ENCODE data around the gene NXF1.

The NXF1 gene

GRCh38 chr11:62839050-62839945 lies 34.1 kb upstream of the NXF1 start, which contains the start of gene WDR74:
TSS of gene WDR74 (minus strand) at chr11:62839590. CDS start at chr11:62839570, 20 bp downstream.
- TF ChIP-seq ZBTB7A (IDR thresholded peaks at IDR 0.05; ENCODE audit: low read depth) (no peak), CEBPB (IDR thresholded peaks at IDR 0.05) (no peak; the same call in 1 of the 2 replicates), TEAD4 (IDR thresholded peaks at IDR 0.05) (0 out of 2 replicates have a peak, but pooled peaks have one; percentile 9), MAX (IDR thresholded peaks at IDR 0.05) (peak; percentile 99), USF1 (IDR thresholded peaks at IDR 0.05) (peak; percentile 55; the same call in 1 of the 2 replicates), CREB1 (IDR thresholded peaks at IDR 0.05; ENCODE audit: low read depth) (peak; percentile 97), FOXM1 (IDR thresholded peaks at IDR 0.05; ENCODE audit: borderline replicate concordance, low read depth) (no peak), YY1 (IDR thresholded peaks at IDR 0.05; ENCODE audit: low read depth) (peak; percentile 99), RAD21 (IDR thresholded peaks at IDR 0.05; ENCODE audit: low read depth) (peak; percentile 13; the same call in 1 of the 2 replicates), TAF1 (IDR thresholded peaks at IDR 0.05; ENCODE audit: low read depth) (peak; percentile 99), EP300 (IDR thresholded peaks at IDR 0.05; ENCODE audit: borderline replicate concordance) (no peak), REST (IDR thresholded peaks at IDR 0.05; ENCODE audit: low read depth) (no peak; the same call in 1 of the 2 replicates), TCF12 (IDR thresholded peaks at IDR 0.05; ENCODE audit: low read depth) (peak; percentile 72; the same call in 1 of the 2 replicates), EGR1 (IDR thresholded peaks at IDR 0.05) (peak; percentile 39; the same call in 1 of the 2 replicates), NFIC (IDR thresholded peaks at IDR 0.05) (peak; percentile 7; the same call in 1 of the 2 replicates)

GRCh38 chr11:62835336-62835735 lies 30.1 kb upstream of the NXF1 start:
- TF ChIP-seq YY1 (IDR thresholded peaks at IDR 0.05; ENCODE audit: low read depth): no peak
- TF ChIP-seq RAD21 (IDR thresholded peaks at IDR 0.05; ENCODE audit: low read depth): no peak
- no peak for TF ChIP-seq ZBTB7A (IDR thresholded peaks at IDR 0.05; ENCODE audit: low read depth)
- no peak for TF ChIP-seq MAX (IDR thresholded peaks at IDR 0.05)
- no peak for TF ChIP-seq CREB1 (IDR thresholded peaks at IDR 0.05; ENCODE audit: low read depth)
- TF ChIP-seq TEAD4 (IDR thresholded peaks at IDR 0.05): no peak
- TF ChIP-seq EP300 (IDR thresholded peaks at IDR 0.05; ENCODE audit: borderline replicate concordance): no peak
- TF ChIP-seq EGR1 (IDR thresholded peaks at IDR 0.05): no peak
- TF ChIP-seq TCF12 (IDR thresholded peaks at IDR 0.05; ENCODE audit: low read depth): no peak
- TF ChIP-seq REST (IDR thresholded peaks at IDR 0.05; ENCODE audit: low read depth): no peak

GRCh38 chr11:62832336-62833234 lies 27.3 kb upstream of the NXF1 start, which contains the start of gene TEX54:
TSS of gene TEX54 (minus strand) at chr11:62832841.
- no peak for TF ChIP-seq CEBPB (IDR thresholded peaks at IDR 0.05)
- TF ChIP-seq EP300 (IDR thresholded peaks at IDR 0.05; ENCODE audit: borderline replicate concordance): no peak
- no peak for TF ChIP-seq CREB1 (IDR thresholded peaks at IDR 0.05; ENCODE audit: low read depth)
- no peak for TF ChIP-seq FOXM1 (IDR thresholded peaks at IDR 0.05; ENCODE audit: borderline replicate concordance, low read depth)
- 0 out of 2 replicates have a peak, but pooled peaks have one; percentile 4 for TF ChIP-seq MAX (IDR thresholded peaks at IDR 0.05)
- no peak for TF ChIP-seq NFIC (IDR thresholded peaks at IDR 0.05)
- no peak for TF ChIP-seq TAF1 (IDR thresholded peaks at IDR 0.05; ENCODE audit: low read depth)
- no peak for TF ChIP-seq YY1 (IDR thresholded peaks at IDR 0.05; ENCODE audit: low read depth)

- TF ChIP-seq EP300 (IDR thresholded peaks at IDR 0.05; ENCODE audit: borderline replicate concordance) (0 out of 2 replicates have a peak, but pooled peaks have one; percentile 22), YY1 (IDR thresholded peaks at IDR 0.05; ENCODE audit: low read depth) (no peak), FOXM1 (IDR thresholded peaks at IDR 0.05; ENCODE audit: borderline replicate concordance, low read depth) (0 out of 2 replicates have a peak, but pooled peaks have one; percentile 13), REST (IDR thresholded peaks at IDR 0.05; ENCODE audit: low read depth) (no peak), EGR1 (IDR thresholded peaks at IDR 0.05) (peak; percentile 5; the same call in 1 of the 2 replicates), TAF1 (IDR thresholded peaks at IDR 0.05; ENCODE audit: low read depth) (peak; percentile 71), ZBTB7A (IDR thresholded peaks at IDR 0.05; ENCODE audit: low read depth) (0 out of 2 replicates have a peak, but pooled peaks have one; percentile 9), USF1 (IDR thresholded peaks at IDR 0.05) (peak; percentile 49; the same call in 1 of the 2 replicates), CREB1 (IDR thresholded peaks at IDR 0.05; ENCODE audit: low read depth) (peak; percentile 91), MAX (IDR thresholded peaks at IDR 0.05) (peak; percentile 22; the same call in 1 of the 2 replicates)
Observed at GRCh38 chr11:62831520-62832335, 26.5 kb upstream of the NXF1 start, which contains the start of gene STX5. TSS of gene STX5 (minus strand) at chr11:62832051. CDS start at chr11:62831243, 808 bp downstream.
